Measurements from ENCODE around the gene RORB.

The RORB gene

DNA sequence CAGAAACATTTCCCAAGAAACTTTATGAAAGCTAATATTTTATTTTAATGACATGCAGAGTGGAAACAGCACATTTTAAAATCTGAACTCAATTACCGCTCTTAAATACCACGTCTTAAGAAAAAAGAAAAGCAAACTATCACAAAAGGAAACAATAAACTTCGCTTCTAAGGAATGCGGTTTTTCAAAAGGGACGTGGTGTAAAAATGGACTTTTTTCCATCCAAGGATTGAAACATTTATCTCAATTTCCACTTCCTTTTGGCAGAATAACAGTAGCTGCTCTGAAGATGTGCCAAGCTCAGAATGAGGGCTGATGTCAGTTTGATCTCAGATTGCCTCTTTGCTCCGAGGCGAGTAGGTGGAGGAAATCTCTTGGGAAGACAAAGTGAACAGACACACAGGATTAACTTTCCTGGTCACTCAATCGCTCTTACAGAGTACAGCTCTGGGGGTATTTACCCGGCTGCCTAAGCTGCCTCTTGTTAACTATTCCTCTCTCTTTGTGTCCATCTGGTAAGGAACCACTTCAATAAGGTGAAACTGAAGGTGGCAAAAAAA lies 232.1 kb downstream of the RORB start:
- TF ChIP-seq, protein P1, sequence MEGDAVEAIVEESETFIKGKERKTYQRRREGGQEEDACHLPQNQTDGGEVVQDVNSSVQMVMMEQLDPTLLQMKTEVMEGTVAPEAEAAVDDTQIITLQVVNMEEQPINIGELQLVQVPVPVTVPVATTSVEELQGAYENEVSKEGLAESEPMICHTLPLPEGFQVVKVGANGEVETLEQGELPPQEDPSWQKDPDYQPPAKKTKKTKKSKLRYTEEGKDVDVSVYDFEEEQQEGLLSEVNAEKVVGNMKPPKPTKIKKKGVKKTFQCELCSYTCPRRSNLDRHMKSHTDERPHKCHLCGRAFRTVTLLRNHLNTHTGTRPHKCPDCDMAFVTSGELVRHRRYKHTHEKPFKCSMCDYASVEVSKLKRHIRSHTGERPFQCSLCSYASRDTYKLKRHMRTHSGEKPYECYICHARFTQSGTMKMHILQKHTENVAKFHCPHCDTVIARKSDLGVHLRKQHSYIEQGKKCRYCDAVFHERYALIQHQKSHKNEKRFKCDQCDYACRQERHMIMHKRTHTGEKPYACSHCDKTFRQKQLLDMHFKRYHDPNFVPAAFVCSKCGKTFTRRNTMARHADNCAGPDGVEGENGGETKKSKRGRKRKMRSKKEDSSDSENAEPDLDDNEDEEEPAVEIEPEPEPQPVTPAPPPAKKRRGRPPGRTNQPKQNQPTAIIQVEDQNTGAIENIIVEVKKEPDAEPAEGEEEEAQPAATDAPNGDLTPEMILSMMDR (IDR thresholded peaks at IDR 0.05; ENCODE audit: low read length, missing control alignments): no peak
- DNase-seq (ENCODE audit: low read depth): no peak
- no peak overlapping the region for H3K4me3 ChIP-seq (replicated peaks; ENCODE audit: low read depth, low read length)

DNA sequence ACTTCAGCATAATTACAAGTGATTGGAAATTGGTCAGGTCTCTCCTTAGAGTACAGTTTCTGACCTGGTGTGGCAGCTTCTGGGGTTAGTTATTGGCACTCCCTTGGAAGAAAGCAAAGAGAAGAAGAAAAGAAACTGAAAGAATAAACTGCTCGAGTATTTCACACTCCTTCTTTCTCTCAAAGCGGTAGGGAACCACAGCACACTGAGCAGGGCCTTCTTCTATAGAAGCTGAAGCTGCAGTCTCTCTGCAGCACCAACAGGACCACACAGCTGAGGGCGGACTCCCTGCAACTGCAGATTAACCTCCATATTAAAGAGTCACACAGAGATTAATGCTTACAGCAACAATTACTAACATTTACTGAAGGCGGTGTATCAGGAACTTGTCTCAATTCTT lies 238.6 kb downstream of the RORB start:
- no peak overlapping the region for H3K4me3 ChIP-seq (replicated peaks; ENCODE audit: low read depth, low read length)
- TF ChIP-seq, protein P1 (IDR thresholded peaks at IDR 0.05; ENCODE audit: low read length, missing control alignments): no peak
- DNase-seq (ENCODE audit: low read depth): no peak

DNA sequence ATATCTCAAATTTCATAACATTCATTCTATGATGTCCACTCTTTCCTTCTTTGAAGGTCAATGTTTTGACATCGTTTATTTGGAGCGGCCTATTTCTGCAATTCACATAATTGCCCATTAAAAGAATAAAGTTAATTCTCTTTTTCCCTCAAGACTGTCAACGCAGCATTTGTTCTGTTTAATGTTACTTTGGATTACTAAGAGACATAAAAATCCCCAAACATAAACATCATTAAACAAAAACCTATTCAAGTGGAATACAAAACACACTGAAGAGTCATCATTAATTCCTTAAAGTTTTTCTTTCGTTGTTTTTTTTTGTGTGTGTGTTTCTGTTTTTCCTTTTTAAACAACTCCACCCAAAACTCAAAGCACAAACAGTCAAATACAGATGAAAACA lies 239.5 kb downstream of the RORB start:
- H3K4me3 ChIP-seq (replicated peaks; ENCODE audit: low read depth, low read length): no peak overlapping the region
- no peak for DNase-seq (ENCODE audit: low read depth)
- TF ChIP-seq, protein P1 (IDR thresholded peaks at IDR 0.05; ENCODE audit: low read length, missing control alignments): no peak

DNA sequence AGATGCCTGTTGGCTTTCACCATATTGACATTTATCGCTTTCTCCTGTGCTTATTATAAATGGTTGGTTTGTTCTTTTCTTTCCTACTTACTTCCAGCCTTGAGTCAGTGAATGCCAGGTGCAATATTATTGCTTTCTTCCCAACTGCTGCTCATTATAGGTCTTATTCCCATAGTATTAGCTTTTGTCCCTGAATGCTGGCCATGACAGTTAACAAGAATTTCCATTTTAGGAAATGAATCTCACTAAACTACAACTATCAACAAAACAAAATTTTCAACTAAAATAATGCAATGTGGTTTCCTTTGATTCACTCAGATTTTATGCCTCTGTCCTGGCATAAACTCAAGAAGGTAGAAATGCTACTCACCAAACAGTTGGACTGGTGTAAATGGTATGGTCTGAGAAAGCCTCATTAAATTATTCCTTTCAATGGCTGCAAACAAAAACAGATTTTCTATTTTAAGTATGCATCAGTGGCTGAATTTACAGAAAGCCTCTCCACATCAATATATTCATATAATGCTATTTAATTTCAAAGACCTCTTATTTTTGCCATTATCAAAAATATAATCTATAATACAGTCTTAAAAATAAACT lies 245.2 kb downstream of the RORB start:
- TF ChIP-seq, protein P1 (IDR thresholded peaks at IDR 0.05; ENCODE audit: low read length, missing control alignments): no peak
- H3K4me3 ChIP-seq (replicated peaks; ENCODE audit: low read depth, low read length): no peak overlapping the region
- no peak for DNase-seq (ENCODE audit: low read depth)

All from fibroblast of pulmonary artery (primary cell).